HEK293T (cell line): ENCODE measurements around the gene TBL1X.

Experiments used
- CTBP1 ChIP-seq: fragments of 450-650 bp; IDR thresholded peaks from 2 replicates; pipeline ENCODE4 v1.6.1; 2016; ENCODE audit warnings: borderline replicate concordance
- HDGF ChIP-seq: fragments of 450-650 bp; IDR thresholded peaks from 2 replicates; pipeline ENCODE4 v1.6.1; 2017; ENCODE audit warnings: antibody characterized with exemption, borderline replicate concordance
- PKNOX1 ChIP-seq: fragments of 450-650 bp; IDR thresholded peaks from 2 replicates; pipeline ENCODE4 v1.6.1; 2016
- SUZ12 ChIP-seq: fragments of 450-650 bp; IDR thresholded peaks from 2 replicates; pipeline ENCODE4 v1.6.1; 2016; ENCODE audit warnings: mild to moderate bottlenecking

DNA sequence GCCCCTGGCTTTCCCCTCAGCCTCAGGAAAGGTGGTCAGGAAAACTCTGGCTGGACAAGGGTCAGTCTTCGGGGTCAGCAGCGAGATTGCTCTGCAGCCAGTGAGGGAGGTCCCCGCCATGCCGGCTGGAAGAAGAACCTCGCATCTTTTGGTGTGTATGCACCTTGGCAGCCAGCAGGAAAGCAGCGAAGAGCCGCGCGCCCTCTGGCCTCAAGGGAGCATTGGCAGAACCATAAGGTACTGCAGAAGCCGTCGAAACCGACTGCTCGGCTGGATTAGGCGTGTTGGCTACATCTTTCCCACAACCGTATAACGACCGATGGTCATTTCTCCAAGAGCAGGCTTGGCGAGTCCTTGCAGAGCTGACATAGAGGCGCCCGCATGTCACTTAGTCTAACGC, 252.5 kb downstream of the TBL1X start:
- TF ChIP-seq HDGF (no peak), SUZ12 (no peak), CTBP1 (no peak), PKNOX1 (no peak)
